Activated naive CD8-positive, alpha-beta T cell treated with anti-CD3 and anti-CD28 coated beads, Interleukin-2, amount 50 U/mL, for 24 hours (primary cell): ENCODE measurements around the gene ZC3H14.

Experiments
- ATAC-seq: fragments of 150-1000 bp; cut with Tn5 transposase; one replicate; pipeline ENCODE4 v1.10.0; 2021
- DNase-seq: peaks from one replicate; pipeline ENCODE4 v3.0.0; 2021
- H3K27ac Mint-ChIP-seq: one replicate; pipeline ENCODE4 v1.8.0; 2021; ENCODE audit warnings: mild to moderate bottlenecking, mixed read lengths
- H3K27me3 Mint-ChIP-seq: one replicate; pipeline ENCODE4 v1.8.0; 2021; ENCODE audit warnings: mixed read lengths
- H3K36me3 Mint-ChIP-seq: one replicate; pipeline ENCODE4 v1.8.0; 2021; ENCODE audit warnings: low read depth, mixed read lengths
- H3K4me1 Mint-ChIP-seq: one replicate; pipeline ENCODE4 v1.8.0; 2021; ENCODE audit warnings: mixed read lengths
- H3K4me3 Mint-ChIP-seq: one replicate; pipeline ENCODE4 v1.8.0; 2021; ENCODE audit warnings: mild to moderate bottlenecking, moderate library complexity, mixed read lengths
- H3K9me3 Mint-ChIP-seq: one replicate; pipeline ENCODE4 v1.8.0; 2021; ENCODE audit warnings: mixed read lengths

ZC3H14 gene

GRCh38 chr14:88611878-88612277 is 49.0 kb downstream of the ZC3H14 start:
- DNase-seq (no peak), ATAC-seq (no peak)
- Mint-ChIP-seq H3K9me3 (no peaks in the 10 kb centered on the region), H3K4me3 (no peak overlapping the region), H3K27ac (no peak overlapping the region), H3K4me1 (peaks cover 22% of the 10 kb centered on the region), H3K27me3 (no peaks in the 10 kb centered on the region), H3K36me3 (peaks cover 56% of the 10 kb centered on the region)

GRCh38 chr14:88612981-88613380 is 50.1 kb downstream of the ZC3H14 start:
- ATAC-seq (no peak), DNase-seq (no peak)
- Mint-ChIP-seq H3K36me3 (peaks cover 48% of the 10 kb centered on the region), H3K9me3 (no peaks in the 10 kb centered on the region), H3K4me1 (peaks cover 22% of the 10 kb centered on the region), H3K27ac (no peak overlapping the region), H3K27me3 (no peaks in the 10 kb centered on the region), H3K4me3 (no peak overlapping the region)

- Mint-ChIP-seq H3K36me3 (peaks cover 43% of the 10 kb centered on the region), H3K4me3 (no peak overlapping the region)
Observed at GRCh38 chr14:88613552-88614010, 50.7 kb downstream of the ZC3H14 start.

DNA sequence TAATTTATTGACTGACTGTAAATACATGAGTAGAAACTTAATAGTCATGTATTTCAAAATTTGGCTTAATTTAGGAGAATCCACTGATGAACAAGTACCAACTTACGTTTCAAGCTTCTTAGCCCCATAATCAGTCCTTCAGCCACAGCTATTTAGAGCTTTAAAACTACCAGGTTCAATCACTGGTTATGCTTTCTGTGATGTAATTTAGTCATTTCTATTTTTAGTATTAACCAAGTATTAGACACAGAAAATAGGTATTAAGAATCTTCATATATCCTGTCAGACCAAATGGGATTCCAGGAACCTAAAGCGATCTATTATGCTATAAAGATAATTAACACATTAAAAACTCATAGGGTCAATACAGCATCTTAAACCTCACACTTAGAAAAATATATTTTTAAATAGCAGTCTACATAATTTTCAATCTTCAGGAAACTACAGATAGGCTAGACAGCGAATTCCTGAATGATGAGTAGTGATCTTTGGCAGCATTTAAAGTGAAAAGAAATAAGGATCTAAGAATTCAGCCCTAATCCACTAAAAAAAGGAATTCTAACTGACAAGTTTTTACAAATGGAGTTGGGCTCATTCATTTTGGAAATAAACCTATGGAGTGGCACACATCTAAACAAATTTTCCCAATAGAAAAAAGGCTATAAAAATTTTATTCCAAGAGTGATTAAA is 51.5 kb downstream of the ZC3H14 start:
- no peaks in the 10 kb centered on the region for H3K9me3 Mint-ChIP-seq
- H3K27me3 Mint-ChIP-seq, result no peaks in the 10 kb centered on the region
- H3K36me3 Mint-ChIP-seq, result peaks cover 37% of the 10 kb centered on the region
- no peak overlapping the region for H3K27ac Mint-ChIP-seq
- DNase-seq, result no peak
- no peak overlapping the region for H3K4me3 Mint-ChIP-seq
- no peak for ATAC-seq
- H3K4me1 Mint-ChIP-seq, result peaks cover 22% of the 10 kb centered on the region

More at GRCh38 chr14:88613552-88614010, 50.7 kb downstream of the ZC3H14 start:
- no peaks in the 10 kb centered on the region for H3K9me3 Mint-ChIP-seq
- ATAC-seq (peak; percentile 80), DNase-seq (peak; percentile 6)
- H3K27ac Mint-ChIP-seq, result peak overlapping the region; percentile 44
- no peaks in the 10 kb centered on the region for H3K27me3 Mint-ChIP-seq
- H3K4me1 Mint-ChIP-seq, result peaks cover 22% of the 10 kb centered on the region

- peaks cover 22% of the 10 kb centered on the region for H3K4me1 Mint-ChIP-seq
- no peak for ATAC-seq
- no peaks in the 10 kb centered on the region for H3K9me3 Mint-ChIP-seq
- no peaks in the 10 kb centered on the region for H3K27me3 Mint-ChIP-seq
- peaks cover 18% of the 10 kb centered on the region for H3K36me3 Mint-ChIP-seq
- no peak for DNase-seq
- H3K27ac Mint-ChIP-seq, result no peak overlapping the region
- H3K4me3 Mint-ChIP-seq, result no peak overlapping the region
Observed at GRCh38 chr14:88616697-88617096, 53.9 kb downstream of the ZC3H14 start.

- H3K27me3 Mint-ChIP-seq, result no peaks in the 10 kb centered on the region
- DNase-seq (no peak), ATAC-seq (no peak)
- H3K36me3 Mint-ChIP-seq, result peaks cover 15% of the 10 kb centered on the region
- H3K27ac Mint-ChIP-seq, result no peak overlapping the region
- H3K9me3 Mint-ChIP-seq, result no peaks in the 10 kb centered on the region
- no peak overlapping the region for H3K4me3 Mint-ChIP-seq
- peaks cover 17% of the 10 kb centered on the region for H3K4me1 Mint-ChIP-seq
Observed at GRCh38 chr14:88617479-88617878, 54.6 kb downstream of the ZC3H14 start.

GRCh38 chr14:88618476-88618875 is 55.6 kb downstream of the ZC3H14 start:
- Mint-ChIP-seq H3K27me3 (no peaks in the 10 kb centered on the region), H3K4me3 (no peak overlapping the region), H3K27ac (no peak overlapping the region), H3K4me1 (peaks cover 9% of the 10 kb centered on the region), H3K36me3 (peaks cover 9% of the 10 kb centered on the region), H3K9me3 (no peaks in the 10 kb centered on the region)
- ATAC-seq, result no peak
- no peak for DNase-seq

- peaks cover 4% of the 10 kb centered on the region for H3K36me3 Mint-ChIP-seq
- no peaks in the 10 kb centered on the region for H3K4me1 Mint-ChIP-seq
- H3K27ac Mint-ChIP-seq, result no peak overlapping the region
- no peaks in the 10 kb centered on the region for H3K9me3 Mint-ChIP-seq
- ATAC-seq (no peak), DNase-seq (no peak)
- no peak overlapping the region for H3K4me3 Mint-ChIP-seq
- H3K27me3 Mint-ChIP-seq, result no peaks in the 10 kb centered on the region
Observed at GRCh38 chr14:88621100-88621499, 58.3 kb downstream of the ZC3H14 start.

DNA sequence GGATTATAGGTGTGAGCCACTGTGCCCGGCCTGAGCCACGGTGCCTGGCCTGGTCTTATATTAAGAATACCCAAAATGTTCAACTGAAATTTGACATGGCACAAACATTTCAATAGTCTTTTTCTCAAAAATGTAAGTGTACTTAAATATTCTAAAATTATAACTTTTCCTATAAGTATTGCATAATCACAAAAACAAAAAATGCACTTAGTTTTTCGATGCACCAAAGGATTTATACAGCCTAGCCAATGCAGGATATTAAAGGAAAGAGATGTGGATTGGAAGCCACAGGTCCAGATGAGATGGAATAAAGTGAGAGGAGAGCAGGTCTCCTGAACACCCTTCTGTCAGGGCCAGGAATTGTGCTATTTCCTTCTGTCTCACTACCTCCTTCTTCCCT is 62.8 kb downstream of the ZC3H14 start:
- ATAC-seq (no peak), DNase-seq (no peak)
- Mint-ChIP-seq H3K27ac (no peak overlapping the region), H3K36me3 (peaks cover 2% of the 10 kb centered on the region), H3K4me3 (no peak overlapping the region), H3K4me1 (no peaks in the 10 kb centered on the region), H3K9me3 (no peaks in the 10 kb centered on the region), H3K27me3 (no peaks in the 10 kb centered on the region)

DNA sequence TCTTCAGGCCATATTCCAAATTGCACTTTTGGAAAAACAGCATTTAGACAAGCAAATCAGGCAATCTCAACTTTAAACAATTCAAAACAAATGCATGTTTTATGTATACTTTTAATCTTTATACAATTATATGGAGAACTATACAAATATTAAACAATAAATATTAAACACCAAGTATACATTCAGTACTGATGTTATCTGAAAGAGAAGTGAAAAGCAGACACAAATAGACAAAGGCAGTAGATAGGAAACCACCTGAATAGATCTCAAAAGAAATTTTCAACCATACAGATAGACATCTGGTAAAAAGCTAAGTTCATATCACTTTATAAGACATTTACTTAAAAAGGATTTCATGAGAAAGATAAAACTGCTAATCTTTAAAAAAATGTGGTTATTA is 65.2 kb downstream of the ZC3H14 start:
- no peaks in the 10 kb centered on the region for H3K4me1 Mint-ChIP-seq
- no peaks in the 10 kb centered on the region for H3K27me3 Mint-ChIP-seq
- DNase-seq (no peak), ATAC-seq (no peak)
- no peak overlapping the region for H3K27ac Mint-ChIP-seq
- H3K9me3 Mint-ChIP-seq, result no peaks in the 10 kb centered on the region
- H3K4me3 Mint-ChIP-seq, result no peak overlapping the region
- H3K36me3 Mint-ChIP-seq, result no peaks in the 10 kb centered on the region

GRCh38 chr14:88628462-88628861 is 65.6 kb downstream of the ZC3H14 start:
- no peaks in the 10 kb centered on the region for H3K4me1 Mint-ChIP-seq

GRCh38 chr14:88630565-88630964 is 67.7 kb downstream of the ZC3H14 start:
- Mint-ChIP-seq H3K27ac (no peak overlapping the region), H3K27me3 (no peaks in the 10 kb centered on the region), H3K36me3 (no peaks in the 10 kb centered on the region), H3K9me3 (no peaks in the 10 kb centered on the region), H3K4me3 (no peak overlapping the region), H3K4me1 (no peaks in the 10 kb centered on the region)
- ATAC-seq (no peak), DNase-seq (no peak)

More at GRCh38 chr14:88628462-88628861, 65.6 kb downstream of the ZC3H14 start:
- H3K27ac Mint-ChIP-seq, result no peak overlapping the region
- H3K9me3 Mint-ChIP-seq, result no peaks in the 10 kb centered on the region
- no peaks in the 10 kb centered on the region for H3K36me3 Mint-ChIP-seq
- no peaks in the 10 kb centered on the region for H3K27me3 Mint-ChIP-seq
- no peak overlapping the region for H3K4me3 Mint-ChIP-seq
- DNase-seq (no peak), ATAC-seq (no peak)

DNA sequence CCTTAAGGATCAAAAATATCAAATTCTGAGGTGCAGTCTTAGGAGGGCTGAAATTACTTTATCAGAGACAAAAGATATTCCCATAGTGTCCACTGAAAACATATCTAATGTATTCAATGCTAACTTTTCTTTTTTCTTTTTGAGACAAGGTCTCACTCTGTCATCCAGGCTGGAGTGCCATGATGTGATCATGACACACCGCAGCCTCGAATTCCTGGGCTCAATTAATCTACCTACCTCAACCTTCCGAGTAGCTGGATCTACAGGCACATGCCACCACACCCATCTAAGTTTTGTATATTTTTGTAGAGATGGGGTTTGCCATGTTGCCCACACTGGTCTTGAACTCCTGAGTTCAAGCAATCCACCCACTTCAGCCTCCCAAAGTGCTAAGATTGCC is 68.3 kb downstream of the ZC3H14 start:
- Mint-ChIP-seq H3K36me3 (no peaks in the 10 kb centered on the region), H3K27ac (no peak overlapping the region), H3K9me3 (no peaks in the 10 kb centered on the region), H3K27me3 (no peaks in the 10 kb centered on the region), H3K4me1 (no peaks in the 10 kb centered on the region), H3K4me3 (no peak overlapping the region)
- ATAC-seq (no peak), DNase-seq (no peak)

- H3K9me3 Mint-ChIP-seq, result no peaks in the 10 kb centered on the region
- H3K27ac Mint-ChIP-seq, result no peak overlapping the region
- H3K36me3 Mint-ChIP-seq, result no peaks in the 10 kb centered on the region
- H3K4me3 Mint-ChIP-seq, result no peak overlapping the region
- no peaks in the 10 kb centered on the region for H3K4me1 Mint-ChIP-seq
- DNase-seq (no peak), ATAC-seq (no peak)
- H3K27me3 Mint-ChIP-seq, result no peaks in the 10 kb centered on the region
Observed at GRCh38 chr14:88632512-88632911, 69.7 kb downstream of the ZC3H14 start.

DNA sequence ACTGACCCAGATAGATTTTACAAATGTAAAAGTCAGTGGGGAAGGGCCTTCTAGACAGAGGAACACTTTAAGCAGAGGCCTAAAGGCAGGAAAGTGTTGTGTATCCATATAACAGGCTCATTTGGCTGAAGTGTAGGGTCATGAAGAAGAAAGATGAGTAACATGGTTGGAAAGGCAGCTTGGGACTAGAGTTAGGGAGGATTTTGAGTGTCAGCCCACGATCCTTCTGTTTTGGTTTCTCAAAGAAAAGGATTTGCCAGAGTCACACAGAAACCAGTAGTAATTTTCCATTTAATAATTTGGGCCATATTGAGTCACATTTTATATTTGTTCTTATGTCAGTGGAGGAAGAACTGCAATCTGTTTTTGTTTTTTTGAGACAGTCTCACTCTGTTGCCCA is 76.4 kb downstream of the ZC3H14 start:
- Mint-ChIP-seq H3K36me3 (peaks cover 33% of the 10 kb centered on the region), H3K4me3 (no peak overlapping the region), H3K4me1 (no peaks in the 10 kb centered on the region), H3K27me3 (no peaks in the 10 kb centered on the region), H3K27ac (no peak overlapping the region), H3K9me3 (peaks cover 18% of the 10 kb centered on the region)
- no peak for ATAC-seq
- DNase-seq, result no peak

DNA sequence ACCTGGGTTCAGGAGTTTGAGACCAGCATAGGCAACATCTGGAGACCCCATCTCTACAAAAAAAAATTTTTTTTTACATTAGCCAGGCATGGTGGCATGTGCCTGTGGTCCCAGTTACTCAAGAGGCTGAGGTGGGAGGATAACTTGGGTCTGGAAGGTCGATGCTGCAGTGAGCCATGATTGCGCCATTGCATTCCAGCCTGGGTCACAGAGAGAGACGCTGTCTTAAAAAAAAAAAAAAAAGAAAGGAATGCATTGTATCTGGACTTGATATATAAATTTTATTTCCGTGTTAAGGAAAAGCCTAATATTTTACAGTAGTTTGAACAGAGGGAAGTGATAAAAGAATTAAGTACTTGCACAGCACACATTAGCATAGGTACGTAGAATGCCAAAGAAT is 97.2 kb downstream of the ZC3H14 start:
- Mint-ChIP-seq H3K27me3 (no peaks in the 10 kb centered on the region), H3K9me3 (no peaks in the 10 kb centered on the region), H3K27ac (no peak overlapping the region), H3K4me3 (no peak overlapping the region), H3K36me3 (peaks cover 21% of the 10 kb centered on the region), H3K4me1 (no peaks in the 10 kb centered on the region)
- ATAC-seq, result no peak
- DNase-seq, result no peak
